Endothelial cell of umbilical vein (primary cell): ENCODE measurements around the gene PLEKHA5. TPM values are rescaled to one million over a fixed set of nuclear protein-coding genes. Genes with fewer than 3 reads are reported as not detected.
A peak's percentile ranks its signal among the peaks of the same experiment; 100 is the strongest.

ENCODE experiments used
- BruUV-seq: library from RNA; stranded (reverse); fragments of 400-500 nt; replicated peaks from 2 replicates; lab custom pipeline; 2021; lab: Mats Ljungman, UMichigan
- CTCF ChIA-PET: fragments of 300-600, 350-600 bp; sonication (Branson Sonifier 250); formaldehyde crosslinking; loops from one replicate; lab custom pipeline; 2021; ENCODE audit warnings: antibody characterized with exemption, inconsistent platforms; lab: Charles Lee
- POLR2A ChIA-PET: fragments of 300-600, 350-600 bp; sonication (Branson Sonifier 250); formaldehyde crosslinking; loops from one replicate; lab custom pipeline; 2021; ENCODE audit warnings: antibody characterized with exemption, inconsistent platforms; lab: Charles Lee
- DNase-seq: peaks from one replicate; pipeline ENCODE4 v3.0.0-alpha.2; 2011; ENCODE audit warnings: low read depth, low spot score
- FAIRE-seq: peaks from 2 replicates; lab custom pipeline; 2011; peaks lifted over from hg19 to GRCh38; lab: Jason Lieb, UNC
- H2AFZ ChIP-seq: 2 replicates; pipeline ENCODE4 v1.6.0; 2012; ENCODE audit warnings: low read depth, low read length, control low read depth, inconsistent platforms
- H3K27ac ChIP-seq: 2 replicates; pipeline ENCODE4 v1.5.1; 2011; ENCODE audit warnings: low read depth, mild to moderate bottlenecking, control low read depth, low read length, moderate library complexity; ENCODE audit not compliant: insufficient read depth
- H3K27me3 ChIP-seq, 2 experiments: 2 replicates each; pipeline versions ENCODE4 v1.6.0 to v1.6.1; 2011; ENCODE audit warnings: low read length in 2 of 2, mixed read lengths in 1 of 2; ENCODE audit not compliant: control insufficient read depth in 2 of 2, insufficient read depth in 2 of 2
- H3K36me3 ChIP-seq, 2 experiments: 2 replicates in 1 of 2; 3 replicates in 1 of 2; pipeline ENCODE4 v1.5.1; 2011; ENCODE audit warnings: low read length in 2 of 2, mild to moderate bottlenecking in 1 of 2, moderate library complexity in 1 of 2; ENCODE audit not compliant: control insufficient read depth in 2 of 2, insufficient read depth in 2 of 2; ENCODE audit errors: extremely low read depth in 1 of 2
- H3K4me1 ChIP-seq: 3 replicates; pipeline ENCODE4 v1.5.1; 2011; ENCODE audit warnings: mild to moderate bottlenecking, low read length; ENCODE audit not compliant: control insufficient read depth, insufficient read depth; ENCODE audit errors: extremely low read depth
- H3K4me2 ChIP-seq: 2 replicates; pipeline ENCODE4 v1.6.1; 2011; ENCODE audit warnings: low read length, control low read depth, mixed read lengths; ENCODE audit not compliant: insufficient read depth
- H3K4me3 ChIP-seq, 3 experiments: fragments of 200-600 bp in 1 of 3; sonication (generic), shearing (Covaris generic) in 1 of 3; replicated peaks in 1 of 3; 2 replicates each; pipeline ENCODE4 v1.5.1; 2011 to 2016; ENCODE audit warnings: control low read depth in 3 of 3, low read length in 3 of 3, mild to moderate bottlenecking in 2 of 3, inconsistent platforms in 1 of 3, low read depth in 1 of 3, moderate library complexity in 1 of 3; ENCODE audit not compliant: insufficient read depth in 1 of 3
- H3K79me2 ChIP-seq: 2 replicates; pipeline ENCODE4 v1.6.0; 2012; ENCODE audit warnings: low read length, inconsistent platforms; ENCODE audit not compliant: control insufficient read depth, insufficient read depth
- H3K9ac ChIP-seq: replicated peaks from 2 replicates; pipeline ENCODE3; 2011; ENCODE audit warnings: low read length, control low read depth; ENCODE audit not compliant: insufficient read depth; ENCODE audit errors: extremely low read depth
- H3K9me1 ChIP-seq: replicated peaks from 3 replicates; pipeline ENCODE4 v1.6.0; 2011; ENCODE audit warnings: mild to moderate bottlenecking, low read length; ENCODE audit not compliant: control insufficient read depth, insufficient read depth; ENCODE audit errors: extremely low read depth
- H3K9me3 ChIP-seq: replicated peaks from 2 replicates; pipeline ENCODE4 v1.5.1; 2012; ENCODE audit warnings: low read length, inconsistent platforms; ENCODE audit not compliant: control insufficient read depth, insufficient read depth
- H4K20me1 ChIP-seq: replicated peaks from 2 replicates; pipeline ENCODE3; 2011; ENCODE audit warnings: mild to moderate bottlenecking, low read length; ENCODE audit not compliant: control insufficient read depth, insufficient read depth; ENCODE audit errors: extremely low read depth
- CTCF ChIP-seq, 2 donors: IDR thresholded peaks; 1 replicate in 1 of 2; 2 replicates in 1 of 2; pipeline ENCODE4 v1.5.1; 2011; ENCODE audit warnings: low read length in 2 of 2, mild to moderate bottlenecking in 2 of 2, moderate library complexity in 2 of 2, control low read depth in 1 of 2, inconsistent platforms in 1 of 2, low read depth in 1 of 2; ENCODE audit not compliant: insufficient read depth in 1 of 2; ENCODE audit errors: extremely low read depth in 1 of 2
- EZH2 ChIP-seq: IDR thresholded peaks from 2 replicates; pipeline ENCODE4 v1.6.1; 2012; ENCODE audit warnings: borderline replicate concordance, low read depth, mild to moderate bottlenecking, moderate library complexity, low read length, inconsistent platforms; ENCODE audit not compliant: severe bottlenecking
- FOS ChIP-seq: IDR thresholded peaks from 2 replicates; pipeline ENCODE4 v1.6.1; 2011; ENCODE audit warnings: mild to moderate bottlenecking, low read length, moderate library complexity, borderline replicate concordance; ENCODE audit not compliant: insufficient read depth
- GATA2 ChIP-seq: IDR thresholded peaks from 2 replicates; pipeline ENCODE4 v1.7.0; 2011; ENCODE audit warnings: low read depth, mild to moderate bottlenecking, moderate library complexity, mixed read lengths, low read length; ENCODE audit not compliant: insufficient read length, insufficient read depth
- JUN ChIP-seq: IDR thresholded peaks from 2 replicates; pipeline ENCODE4 v1.6.1; 2011; ENCODE audit warnings: borderline replicate concordance, low read depth; ENCODE audit not compliant: insufficient read length, insufficient read depth
- MAX ChIP-seq: IDR thresholded peaks from 2 replicates; pipeline ENCODE4 v1.6.1; 2011; ENCODE audit not compliant: insufficient read depth, insufficient read length
- MYC ChIP-seq: IDR thresholded peaks from one replicate; pipeline ENCODE4 v1.6.1; 2011; ENCODE audit warnings: mild to moderate bottlenecking, low read depth, low read length
- POLR2A ChIP-seq: IDR thresholded peaks from 2 replicates; pipeline ENCODE4 v1.6.1; 2012; ENCODE audit warnings: low read depth, mild to moderate bottlenecking, control low read depth, low read length
- POLR2AphosphoS5 ChIP-seq: IDR thresholded peaks from 2 replicates; pipeline ENCODE4 v1.6.1; 2012; ENCODE audit warnings: low read depth, mild to moderate bottlenecking, control low read depth, low read length, moderate library complexity; ENCODE audit not compliant: insufficient read depth
- dilution Hi-C: fragments of 300-500 bp; cut with MboI; formaldehyde crosslinking; loops from one replicate; pipeline ENCODE4 v1.15.0; 2019; ENCODE audit warnings: low sequenced_read_pairs; ENCODE audit not compliant: extremely low pct_ligation_motif_present
- intact Hi-C: fragments of 100-400 bp; cut with micrococcal nuclease; formaldehyde crosslinking; loops from one replicate; pipeline ENCODE4 v1.10.0; 2022
- polyA plus RNA-seq, 4 experiments: library from polyadenylated mRNA; depleted of rRNA in 3 of 4; stranded (reverse) in 3 of 4; unstranded in 1 of 4; fragments of >200 nt; gene quantifications; 2 replicates each; pipeline versions ENCODE4 v1.2.1 to v1.2.3, GENCODE V29; 2011 to 2012; ENCODE audit warnings: missing spikeins in 1 of 4
- total RNA-seq: library from RNA; stranded (reverse); gene quantifications from 2 replicates; pipeline ENCODE4 v1.2.3, GENCODE V29; 2021

The PLEKHA5 gene
- total and polyA plus RNA-seq, 2 donors (not counting 3 experiments of a cell fraction or from before 2014, with no cell fraction given), result 2.5 to 12.7 TPM

GRCh38 chr12:19223018-19223417, 93.5 kb downstream of the PLEKHA5 start:
- Histone ChIP-seq H3K4me2 (no peak overlapping the region), H2AFZ (no peak overlapping the region), H3K36me3 (no peaks in the 10 kb centered on the region), H3K4me3 (no peak overlapping the region), H3K27ac (no peak overlapping the region), H3K27me3 (no peaks in the 10 kb centered on the region), H3K9me1 (no peaks in the 10 kb centered on the region), H3K9ac (no peak overlapping the region), H3K79me2 (no peaks in the 10 kb centered on the region), H3K9me3 (no peaks in the 10 kb centered on the region), H4K20me1 (no peaks in the 10 kb centered on the region), H3K4me1 (no peaks in the 10 kb centered on the region)
- dilution Hi-C loops (no loop called here), intact Hi-C loops (no loop called here)
- TF ChIP-seq EZH2 (no peak), CTCF (IDR thresholded peaks at IDR 0.05; ENCODE audit: extremely low read depth in 1 of 2, insufficient read depth in 1 of 2, low read depth in 1 of 2, low read length in 2 of 2) (peak; percentile 6 to 9)
- BruUV-seq, result no TSS peak
- peak; percentile 43 for DNase-seq
- no peak for FAIRE-seq
- ChIA-PET POLR2A (no interaction called here), CTCF (interaction anchor here (0.8 to 2.8 kb wide), 12 partner anchors 8 to 792 kb away, joined by 3 to 11 read pairs (median 3); no protein-coding TSS in a partner anchor)

- no peaks in the 10 kb centered on the region for H3K9me1 ChIP-seq
- intact Hi-C loops, result no loop called here
- no peaks in the 10 kb centered on the region for H3K79me2 ChIP-seq
- H3K9me3 ChIP-seq, result no peaks in the 10 kb centered on the region
- H3K27me3 ChIP-seq, result no peaks in the 10 kb centered on the region
- H3K27ac ChIP-seq, result no peak overlapping the region
- TF ChIP-seq EZH2, result no peak
- TF ChIP-seq MYC, result no peak
- TF ChIP-seq GATA2, result no peak
- TF ChIP-seq MAX, result no peak
- no peak for TF ChIP-seq FOS
- no peak for TF ChIP-seq CTCF (IDR thresholded peaks at IDR 0.05; ENCODE audit: extremely low read depth in 1 of 2, insufficient read depth in 1 of 2, low read depth in 1 of 2, low read length in 2 of 2)
- TF ChIP-seq JUN, result no peak
- no peak for TF ChIP-seq POLR2A
- TF ChIP-seq POLR2AphosphoS5, result no peak
- no peak overlapping the region for H3K4me2 ChIP-seq
- no peak for FAIRE-seq
- H2AFZ ChIP-seq, result no peak overlapping the region
- DNase-seq, result no peak
- no peak overlapping the region for H3K9ac ChIP-seq
- no TSS peak for BruUV-seq
- H3K4me3 ChIP-seq, result no peak overlapping the region
- dilution Hi-C loops, result no loop called here
- no peaks in the 10 kb centered on the region for H3K4me1 ChIP-seq
- no peaks in the 10 kb centered on the region for H3K36me3 ChIP-seq
- POLR2A ChIA-PET, result no interaction called here
- CTCF ChIA-PET, result interaction anchor here (0.9 to 2.8 kb wide), 5 partner anchors 16 to 68 kb away, joined by 3 to 11 read pairs (median 3); no protein-coding TSS in a partner anchor
- H4K20me1 ChIP-seq, result no peaks in the 10 kb centered on the region
Observed at GRCh38 chr12:19223695-19224094, 94.2 kb downstream of the PLEKHA5 start.
